Common myeloid progenitor, CD34-positive (primary cell): ENCODE measurements around the gene ITIH2.

Experiments used
- CTCF ChIA-PET: fragments of 350-600 bp; sonication (Branson Sonifier 250); formaldehyde crosslinking; loops from one replicate; lab custom pipeline; 2021; ENCODE audit warnings: antibody characterized with exemption; lab: Charles Lee
- POLR2A ChIA-PET: fragments of 350-600 bp; sonication (Branson Sonifier 250); formaldehyde crosslinking; loops from one replicate; lab custom pipeline; 2021; ENCODE audit warnings: antibody characterized with exemption; lab: Charles Lee
- DNase-seq, 3 donors: peaks; one replicate each; pipeline versions ENCODE4 v3.0.0 to v3.0.0-alpha.2; 2013
- H3K27ac ChIP-seq, 2 experiments: 1 replicate in 1 of 2; 2 replicates in 1 of 2; pipeline ENCODE4 v1.7.0; 2013; ENCODE audit warnings: inconsistent platforms in 2 of 2, low read length in 2 of 2, mild to moderate bottlenecking in 2 of 2, low read depth in 1 of 2, moderate library complexity in 1 of 2; ENCODE audit not compliant: severe bottlenecking in 2 of 2, insufficient read depth in 1 of 2, poor library complexity in 1 of 2
- H3K27me3 ChIP-seq, 5 experiments: replicated peaks in 2 of 5; 1 replicate in 3 of 5; 2 replicates in 2 of 5; pipeline versions ENCODE4 v1.6.1 to v1.7.0; 2013; ENCODE audit warnings: low read length in 4 of 5, mild to moderate bottlenecking in 2 of 5, moderate library complexity in 2 of 5, inconsistent platforms in 1 of 5; ENCODE audit not compliant: insufficient read depth in 5 of 5, control insufficient read depth in 4 of 5
- H3K36me3 ChIP-seq, 4 experiments: 1 replicate in 2 of 4; 2 replicates in 2 of 4; pipeline versions ENCODE4 v1.6.1 to v1.7.0; 2013; ENCODE audit warnings: low read length in 3 of 4, control low read depth in 1 of 4, mild to moderate bottlenecking in 1 of 4; ENCODE audit not compliant: control insufficient read depth in 4 of 4, insufficient read depth in 4 of 4
- H3K4me1 ChIP-seq, 4 experiments: 1 replicate in 3 of 4; 2 replicates in 1 of 4; pipeline versions ENCODE4 v1.6.1 to v1.7.1; 2013; ENCODE audit warnings: low read length in 3 of 4, mild to moderate bottlenecking in 3 of 4, control low read depth in 1 of 4, inconsistent platforms in 1 of 4, moderate library complexity in 1 of 4; ENCODE audit not compliant: control insufficient read depth in 4 of 4, insufficient read depth in 4 of 4; ENCODE audit errors: control extremely low read depth in 1 of 4
- H3K4me3 ChIP-seq, 7 experiments: 1 replicate in 4 of 7; 2 replicates in 3 of 7; pipeline versions ENCODE4 v1.5.1 to v1.7.0; 2013; ENCODE audit warnings: mild to moderate bottlenecking in 7 of 7, low read length in 6 of 7, moderate library complexity in 6 of 7, inconsistent platforms in 2 of 7, low read depth in 2 of 7, control low read depth in 1 of 7; ENCODE audit not compliant: insufficient read depth in 4 of 7, control insufficient read depth in 1 of 7; ENCODE audit errors: extremely low read depth in 1 of 7
- H3K9me3 ChIP-seq, 5 experiments: 1 replicate in 4 of 5; 2 replicates in 1 of 5; pipeline versions ENCODE4 v1.6.1 to v1.7.1; 2013; ENCODE audit warnings: low read length in 4 of 5, mild to moderate bottlenecking in 2 of 5, inconsistent platforms in 1 of 5, low read depth in 1 of 5, moderate library complexity in 1 of 5; ENCODE audit not compliant: control insufficient read depth in 4 of 5, insufficient read depth in 2 of 5; ENCODE audit errors: control extremely low read depth in 1 of 5
- WGBS: methylation state at CpG from one replicate; pipeline ENCODE4 v1.1.5; 2013; ENCODE audit not compliant: insufficient coverage; 5-methylcytosine and 5-hydroxymethylcytosine counted together

ITIH2 gene

GRCh38 chr10:7715515-7715914, 12.4 kb downstream of the ITIH2 start:
- DNase-seq: no peak
- Histone ChIP-seq H3K36me3 (no peaks in the 10 kb centered on the region), H3K4me3 (no peak overlapping the region), H3K27ac (no peak overlapping the region), H3K27me3 (no peaks in the 10 kb centered on the region), H3K4me1 (no peaks in the 10 kb centered on the region), H3K9me3 (peaks cover 0 to 3% (median 0%) of the 10 kb centered on the region in 5 experiments)
- ChIA-PET CTCF (no interaction called here), POLR2A (no interaction called here)
- 100% methylated on average over 7 of the region's 7 CpGs for WGBS

GRCh38 chr10:7717767-7718166, 14.7 kb downstream of the ITIH2 start:
- ChIA-PET POLR2A (no interaction called here), CTCF (interaction anchor here (0.6 kb wide), 1 partner anchor 1013 kb away, joined by 4 read pairs; no protein-coding TSS in a partner anchor)
- Histone ChIP-seq H3K4me1 (no peaks in the 10 kb centered on the region), H3K4me3 (no peak overlapping the region), H3K27me3 (peaks cover 0 to 8% (median 0%) of the 10 kb centered on the region in 5 experiments), H3K36me3 (no peaks in the 10 kb centered on the region), H3K9me3 (no peaks in the 10 kb centered on the region), H3K27ac (no peak overlapping the region)
- DNase-seq: peak in 2 of 3 donors; percentile 3 to 9
- WGBS: 97% methylated on average over 2 of the region's 5 CpGs

GRCh38 chr10:7718685-7719084, 15.6 kb downstream of the ITIH2 start:
- Histone ChIP-seq H3K4me3 (no peak overlapping the region), H3K4me1 (no peaks in the 10 kb centered on the region), H3K27ac (no peak overlapping the region), H3K36me3 (no peaks in the 10 kb centered on the region), H3K9me3 (no peaks in the 10 kb centered on the region), H3K27me3 (peaks cover 0 to 8% (median 0%) of the 10 kb centered on the region in 5 experiments)
- CTCF ChIA-PET: no interaction called here
- 100% methylated on average over 1 of the region's 4 CpGs for WGBS
- DNase-seq: no peak
- POLR2A ChIA-PET: no interaction called here

GRCh38 chr10:7720478-7720877, 17.4 kb downstream of the ITIH2 start:
- CTCF ChIA-PET: interaction anchor here (1.3 kb wide), 1 partner anchor 17 kb away, joined by 3 read pairs; the partner anchor contains the start of gene ITIH2
- WGBS: 78% methylated on average over 8 of the region's 10 CpGs
- POLR2A ChIA-PET: no interaction called here

GRCh38 chr10:7722927-7723529, 19.9 kb downstream of the ITIH2 start:
- Histone ChIP-seq H3K4me3 (no peak overlapping the region), H3K27me3 (peaks cover 0 to 10% (median 0%) of the 10 kb centered on the region in 5 experiments), H3K4me1 (no peaks in the 10 kb centered on the region), H3K36me3 (no peaks in the 10 kb centered on the region), H3K27ac (no peak overlapping the region), H3K9me3 (no peaks in the 10 kb centered on the region)
- ChIA-PET POLR2A (no interaction called here), CTCF (interaction anchor here (1.2 kb wide), 1 partner anchor 11 kb away, joined by 3 read pairs; no protein-coding TSS in a partner anchor)
- no peak for DNase-seq
- 96% methylated on average over 13 of the region's 18 CpGs for WGBS

More at GRCh38 chr10:7720478-7720877, 17.4 kb downstream of the ITIH2 start:
- Histone ChIP-seq H3K4me1 (no peaks in the 10 kb centered on the region), H3K36me3 (no peaks in the 10 kb centered on the region), H3K9me3 (no peaks in the 10 kb centered on the region), H3K27ac (no peak overlapping the region), H3K4me3 (no peak overlapping the region), H3K27me3 (peaks cover 0 to 8% (median 0%) of the 10 kb centered on the region in 5 experiments)
- DNase-seq: no peak

- H3K4me3 ChIP-seq: no peak overlapping the region
- H3K9me3 ChIP-seq: no peaks in the 10 kb centered on the region
- no peaks in the 10 kb centered on the region for H3K4me1 ChIP-seq
- no peaks in the 10 kb centered on the region for H3K27me3 ChIP-seq
- no peak for DNase-seq
- no peak overlapping the region for H3K27ac ChIP-seq
- ChIA-PET CTCF (no interaction called here), POLR2A (interaction anchor here (0.5 kb wide), 1 partner anchor 1484 kb away, joined by 4 read pairs; no protein-coding TSS in a partner anchor)
- WGBS: 96% methylated on average over 13 of the region's 13 CpGs
- no peaks in the 10 kb centered on the region for H3K36me3 ChIP-seq
These were observed 31.7 kb downstream of the ITIH2 start for GRCh38 chr10:7734821-7735220.

- no peaks in the 10 kb centered on the region for H3K9me3 ChIP-seq
- 94% methylated on average over 17 of the region's 20 CpGs for WGBS
- POLR2A ChIA-PET: no interaction called here
- no peaks in the 10 kb centered on the region for H3K36me3 ChIP-seq
- CTCF ChIA-PET: no interaction called here
- no peaks in the 10 kb centered on the region for H3K27me3 ChIP-seq
- no peak for DNase-seq
- H3K27ac ChIP-seq: no peak overlapping the region
- no peak overlapping the region for H3K4me3 ChIP-seq
- no peaks in the 10 kb centered on the region for H3K4me1 ChIP-seq
These were observed 35.7 kb downstream of the ITIH2 start for GRCh38 chr10:7738536-7739407.
